K562 (cell line): ENCODE results near the gene SH3TC2. TPM values are rescaled to one million over a fixed set of nuclear protein-coding genes. Genes with fewer than 3 reads are reported as not detected.

Source experiments
- ATAC-seq: fragments of 200-7000 bp; cut with Tn5 transposase; 3 replicates; pipeline ENCODE4 v1.9.1; 2020; ENCODE audit warnings: moderate library complexity
- BruUV-seq: library from RNA; stranded (reverse); fragments of 400-500 nt; replicated peaks from 2 replicates; lab custom pipeline; 2021; lab: Mats Ljungman, UMichigan
- CTCF ChIA-PET: fragments of 300-600 bp; formaldehyde crosslinking; extraction: SDS; loops from one replicate; lab custom pipeline; 2021; ENCODE audit warnings: low intra/inter-chr PET ratio; lab: Yijun Ruan, JAX
- POLR2A ChIA-PET: fragments of 300-600, 350-650 bp; sonication (Branson Sonifier 250); formaldehyde crosslinking; extraction: SDS; loops from one replicate; lab custom pipeline; 2021; ENCODE audit warnings: antibody characterized with exemption, inconsistent platforms; lab: Yijun Ruan, JAX
- DNase-seq, 4 experiments: peaks; one replicate each; pipeline versions ENCODE4 v3.0.0 to v3.0.0-alpha.2; 2011 to 2018; ENCODE audit warnings: low spot score in 3 of 4, mixed read lengths in 3 of 4; ENCODE audit errors: extremely low read depth in 1 of 4
- FAIRE-seq: peaks from 2 replicates; lab custom pipeline; 2011; peaks lifted over from hg19 to GRCh38; lab: Jason Lieb, UNC
- H2AFZ ChIP-seq: 2 replicates; pipeline ENCODE4 v1.6.0; 2011; ENCODE audit warnings: low read depth, low read length, control low read depth, inconsistent platforms
- H3K27ac ChIP-seq: fragments of 200-600 bp; 3 replicates; pipeline ENCODE4 v1.8.0; 2011; ENCODE audit warnings: low read depth, mild to moderate bottlenecking, control low read depth, inconsistent platforms, low read length, moderate library complexity, mixed read lengths; ENCODE audit errors: extremely low read depth
- H3K27me3 ChIP-seq, 2 experiments: fragments of 300-600 bp in 1 of 2; 2 replicates in 1 of 2; 3 replicates in 1 of 2; pipeline versions ENCODE4 v1.6.0 to v1.8.0; 2011; ENCODE audit warnings: inconsistent platforms in 2 of 2, low read length in 2 of 2, mild to moderate bottlenecking in 1 of 2, mixed read lengths in 1 of 2, moderate library complexity in 1 of 2; ENCODE audit not compliant: control insufficient read depth in 2 of 2, insufficient read depth in 2 of 2
- H3K36me3 ChIP-seq: fragments of 300-600 bp; 3 replicates; pipeline ENCODE4 v1.8.0; 2011; ENCODE audit warnings: mild to moderate bottlenecking, low read length, inconsistent platforms; ENCODE audit not compliant: control insufficient read depth, insufficient read depth
- H3K4me1 ChIP-seq, 2 experiments: fragments of 200-600 bp in 1 of 2; replicated peaks in 1 of 2; 2 replicates in 1 of 2; 3 replicates in 1 of 2; pipeline versions ENCODE4 v1.5.1 to v1.8.0; 2011; ENCODE audit warnings: inconsistent platforms in 2 of 2, low read length in 2 of 2, mild to moderate bottlenecking in 1 of 2, mixed read lengths in 1 of 2, moderate library complexity in 1 of 2; ENCODE audit not compliant: control insufficient read depth in 2 of 2, insufficient read depth in 2 of 2
- H3K4me2 ChIP-seq: 2 replicates; pipeline ENCODE4 v1.6.1; 2011; ENCODE audit warnings: low read length, control low read depth, inconsistent platforms, mixed read lengths; ENCODE audit not compliant: insufficient read depth
- H3K4me3 ChIP-seq: fragments of 200-600 bp; sonication (generic), shearing (Covaris generic); 2 replicates; pipeline ENCODE4 v1.5.1; 2016; ENCODE audit warnings: control low read depth, inconsistent platforms
- H3K79me2 ChIP-seq: fragments of 200-600 bp; 3 replicates; pipeline ENCODE4 v1.8.0; 2011; ENCODE audit warnings: low read length, inconsistent platforms; ENCODE audit not compliant: control insufficient read depth, insufficient read depth
- H3K9ac ChIP-seq, 2 experiments: 2 replicates each; pipeline versions ENCODE4 v1.6.0 to v1.6.1; 2011; ENCODE audit warnings: low read depth in 2 of 2, low read length in 2 of 2, control low read depth in 1 of 2, inconsistent platforms in 1 of 2, mild to moderate bottlenecking in 1 of 2, mixed read lengths in 1 of 2; ENCODE audit not compliant: insufficient read depth in 1 of 2
- H3K9me1 ChIP-seq: one replicate; pipeline ENCODE4 v1.6.0; 2011; ENCODE audit warnings: inconsistent platforms, mild to moderate bottlenecking, low read length, moderate library complexity; ENCODE audit not compliant: control insufficient read depth, insufficient read depth
- H3K9me3 ChIP-seq: replicated peaks from 2 replicates; pipeline ENCODE4 v1.5.1; 2011; ENCODE audit warnings: low read depth, low read length, inconsistent platforms; ENCODE audit not compliant: control insufficient read depth, insufficient read depth
- H4K20me1 ChIP-seq: replicated peaks from 2 replicates; pipeline ENCODE4 v1.6.1; 2011; ENCODE audit warnings: low read length, inconsistent platforms, mixed read lengths; ENCODE audit not compliant: control insufficient read depth, insufficient read depth
- ARID2 ChIP-seq: fragments of 450-650 bp; IDR thresholded peaks from 2 replicates; pipeline ENCODE4 v1.6.1; 2017; ENCODE audit warnings: antibody characterized with exemption, mild to moderate bottlenecking
- CAMTA2 ChIP-seq: fragments of 250-450 bp; sonication (Bioruptor Pico); conservative IDR thresholded peaks from 2 replicates; pipeline ENCODE4 v1.5.1; 2022
- CHD2 ChIP-seq: IDR thresholded peaks from 2 replicates; pipeline ENCODE4 v1.6.1; 2011; ENCODE audit warnings: low read depth, low read length
- FOXM1 ChIP-seq, 2 experiments: fragments of 450-650 bp in 1 of 2; sonication (generic) in 1 of 2; formaldehyde crosslinking in 1 of 2; IDR thresholded peaks; 2 replicates each; pipeline versions ENCODE4 v1.6.1 to v1.9.0; 2017 to 2022; ENCODE audit warnings: low read depth in 2 of 2, mild to moderate bottlenecking in 2 of 2, missing genetic modification reagents in 1 of 2, moderate library complexity in 1 of 2
- MTA1 ChIP-seq: fragments of 450-650 bp; IDR thresholded peaks from 2 replicates; pipeline ENCODE4 v1.6.1; 2017; ENCODE audit warnings: borderline replicate concordance
- NR2C1 ChIP-seq, 2 experiments: fragments of 450-650 bp; IDR thresholded peaks; 2 replicates each; pipeline ENCODE4 v1.6.1; 2017; ENCODE audit warnings: mild to moderate bottlenecking in 2 of 2, antibody characterized with exemption in 1 of 2, inconsistent platforms in 1 of 2, missing compliant biosample characterization in 1 of 2, missing genetic modification characterization in 1 of 2
- NRF1 ChIP-seq, 2 experiments: fragments of 450-650 bp; IDR thresholded peaks in 1 of 2; conservative IDR thresholded peaks in 1 of 2; 2 replicates each; pipeline ENCODE4 v1.6.1; 2014; ENCODE audit warnings: mild to moderate bottlenecking in 2 of 2
- SETDB1 ChIP-seq: IDR thresholded peaks from one replicate; pipeline ENCODE4 v1.6.1; 2012; ENCODE audit warnings: low read length, control low read depth, inconsistent platforms
- ZNF318 ChIP-seq, 2 experiments: fragments of 450-650 bp; IDR thresholded peaks; 2 replicates each; pipeline ENCODE4 v1.6.1; 2016; ENCODE audit warnings: mild to moderate bottlenecking in 2 of 2, borderline replicate concordance in 1 of 2, low read depth in 1 of 2, moderate library complexity in 1 of 2
- WGBS: fragments of 100-300 bp; shearing (Covaris generic); methylation state at CpG from one replicate; pipeline ENCODE4 v1.1.6; 2016; ENCODE audit warnings: low coverage, mixed read lengths; ENCODE audit not compliant: insufficient coverage; ENCODE audit errors: missing lambda C conversion rate; 5-methylcytosine and 5-hydroxymethylcytosine counted together
- in situ Hi-C: fragments of 300-500 bp; cut with MboI; formaldehyde crosslinking; loops from 4 replicates; pipeline ENCODE4 v1.15.0; 2018; ENCODE audit warnings: inconsistent platforms, mixed read lengths
- intact Hi-C: fragments of 100-400 bp; cut with micrococcal nuclease; formaldehyde crosslinking; loops from 2 replicates; pipeline ENCODE4 v1.14.2; 2022
- polyA plus RNA-seq, 8 experiments: library from polyadenylated mRNA; depleted of rRNA in 4 of 8; stranded (reverse) in 5 of 8; unstranded in 3 of 8; fragments of >200 nt; fragmentation: Nextera tagmentation in 2 of 8; fragmentation: Illumina TruSeq in 1 of 8; extraction: Ambion mirVana in 2 of 8; extraction: Trizol in 1 of 8; gene quantifications; 2 replicates each; pipeline versions ENCODE4 v1.2.1 to v1.2.3, GENCODE V29; 2011 to 2014; ENCODE audit warnings: inconsistent platforms in 1 of 8, missing spikeins in 1 of 8
- total RNA-seq, 7 experiments: library from RNA; depleted of rRNA in 6 of 7; stranded (reverse); fragments of >200 nt in 6 of 7; fragmentation: Illumina TruSeq in 2 of 7; extraction: Trizol in 2 of 7; gene quantifications; 2 replicates each; pipeline versions ENCODE4 v1.2.1 to v1.2.3, GENCODE V29; 2011 to 2021; ENCODE audit warnings: low replicate concordance in 1 of 7
- TF ChIP-seq, protein P1 (sequence below): fragments of 450-650 bp; IDR thresholded peaks from 2 replicates; pipeline ENCODE4 v1.6.1; 2016

SH3TC2 gene
- total and polyA plus RNA-seq, 9 of the 15 experiments (the other 6 are each of a cell fraction or from before 2014, with no cell fraction given): 0.03 to 0.80 (median 0.55) TPM; not detected in 1

GRCh38 chr5:149054416-149054815 is 8.4 kb downstream of the SH3TC2 start:
- CTCF ChIA-PET: no interaction called here
- BruUV-seq: no TSS peak
- POLR2A ChIA-PET: no interaction called here
- Histone ChIP-seq H2AFZ (no peak overlapping the region), H3K4me3 (no peak overlapping the region), H3K9me1 (no peaks in the 10 kb centered on the region), H3K9ac (no peak overlapping the region), H3K4me1 (peaks cover 0 to 8% of the 10 kb centered on the region in 2 experiments; a peak in 2 of 5 replicates), H3K79me2 (no peaks in the 10 kb centered on the region), H4K20me1 (no peaks in the 10 kb centered on the region), H3K4me2 (no peak overlapping the region), H3K27ac (no peak overlapping the region), H3K27me3 (no peaks in the 10 kb centered on the region), H3K9me3 (no peaks in the 10 kb centered on the region), H3K36me3 (no peaks in the 10 kb centered on the region)
- intact Hi-C loops: no loop called here
- ATAC-seq: no peak
- FAIRE-seq: no peak
- 4% methylated on average over 2 of the region's 2 CpGs for WGBS
- no peak for TF ChIP-seq NR2C1 (IDR thresholded peaks at IDR 0.05)
- TF ChIP-seq NR2C1 (tag; IDR thresholded peaks at IDR 0.05): no peak
- no peak for TF ChIP-seq ZNF318 (IDR thresholded peaks at IDR 0.05; ENCODE audit: borderline replicate concordance in 1 of 2, low read depth in 1 of 2)
- no peak for TF ChIP-seq FOXM1 (IDR thresholded peaks at IDR 0.05; ENCODE audit: low read depth)
- TF ChIP-seq FOXM1 (CRISPR knock-in tag; IDR thresholded peaks at IDR 0.05; ENCODE audit: low read depth): no peak
- TF ChIP-seq, protein P1, sequence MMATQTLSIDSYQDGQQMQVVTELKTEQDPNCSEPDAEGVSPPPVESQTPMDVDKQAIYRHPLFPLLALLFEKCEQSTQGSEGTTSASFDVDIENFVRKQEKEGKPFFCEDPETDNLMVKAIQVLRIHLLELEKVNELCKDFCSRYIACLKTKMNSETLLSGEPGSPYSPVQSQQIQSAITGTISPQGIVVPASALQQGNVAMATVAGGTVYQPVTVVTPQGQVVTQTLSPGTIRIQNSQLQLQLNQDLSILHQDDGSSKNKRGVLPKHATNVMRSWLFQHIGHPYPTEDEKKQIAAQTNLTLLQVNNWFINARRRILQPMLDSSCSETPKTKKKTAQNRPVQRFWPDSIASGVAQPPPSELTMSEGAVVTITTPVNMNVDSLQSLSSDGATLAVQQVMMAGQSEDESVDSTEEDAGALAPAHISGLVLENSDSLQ: no peak
- no peak for TF ChIP-seq CHD2
- TF ChIP-seq CAMTA2 (CRISPR knock-in tag): no peak
- no peak for TF ChIP-seq NRF1 (conservative IDR thresholded peaks at IDR 0.05 in 1 of 2, IDR thresholded peaks at IDR 0.05 in 1 of 2)
- TF ChIP-seq MTA1: no peak
- TF ChIP-seq ARID2: no peak
- no peak for TF ChIP-seq SETDB1
- in situ Hi-C loops: no loop called here
- no peak for DNase-seq
